Activated CD4-positive, alpha-beta T cell treated with anti-CD3 and anti-CD28 coated beads, Interleukin-2, Interleukin-4, amounts not matched to agents 100 ng/mL and 50 ng/mL, durations not matched to agents 16 hours and 8 hours (primary cell): Measurements from ENCODE around the gene COMMD3.
A peak's percentile ranks its signal among the peaks of the same experiment; 100 is the strongest.
"Not testable (repeated sequence)": the region's sequence is repeated elsewhere in the genome, so short reads cannot be mapped to it uniquely, and the experiment has no call there.

Experiments used
- DNase-seq: peaks from one replicate; pipeline ENCODE4 v3.0.0-alpha.2; 2020; ENCODE audit warnings: low spot score

COMMD3 gene

GRCh38 chr10:22338931-22339330 is 22.7 kb downstream of the COMMD3 start:
- no peak for DNase-seq

DNA sequence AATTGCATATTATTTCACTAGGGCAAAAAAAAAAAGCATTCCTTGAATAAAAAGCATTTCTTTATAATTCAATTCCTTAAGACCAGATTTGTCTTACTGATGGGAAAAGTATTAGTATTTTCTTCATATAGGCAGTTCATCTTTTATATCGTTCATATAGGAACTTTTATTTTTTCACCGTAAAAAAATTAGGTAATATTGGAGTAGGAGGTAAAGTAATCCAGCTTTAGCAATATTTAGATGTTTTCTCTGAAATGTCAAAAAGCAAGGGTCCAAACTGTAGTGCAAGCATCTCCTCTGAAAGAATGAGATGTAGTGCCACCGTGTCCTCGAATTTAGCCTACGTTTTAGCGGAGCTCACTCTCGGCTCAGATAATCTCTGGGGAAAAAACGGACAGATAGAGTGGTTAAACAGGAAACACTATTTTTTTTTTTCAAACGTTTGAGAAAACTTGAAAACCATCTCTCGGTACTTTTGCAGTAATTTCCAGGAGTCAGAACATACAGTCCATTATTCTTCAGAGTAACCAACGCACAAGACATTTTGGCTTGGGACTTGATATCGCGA is 23.7 kb downstream of the COMMD3 start:
- DNase-seq, result no peak

DNA sequence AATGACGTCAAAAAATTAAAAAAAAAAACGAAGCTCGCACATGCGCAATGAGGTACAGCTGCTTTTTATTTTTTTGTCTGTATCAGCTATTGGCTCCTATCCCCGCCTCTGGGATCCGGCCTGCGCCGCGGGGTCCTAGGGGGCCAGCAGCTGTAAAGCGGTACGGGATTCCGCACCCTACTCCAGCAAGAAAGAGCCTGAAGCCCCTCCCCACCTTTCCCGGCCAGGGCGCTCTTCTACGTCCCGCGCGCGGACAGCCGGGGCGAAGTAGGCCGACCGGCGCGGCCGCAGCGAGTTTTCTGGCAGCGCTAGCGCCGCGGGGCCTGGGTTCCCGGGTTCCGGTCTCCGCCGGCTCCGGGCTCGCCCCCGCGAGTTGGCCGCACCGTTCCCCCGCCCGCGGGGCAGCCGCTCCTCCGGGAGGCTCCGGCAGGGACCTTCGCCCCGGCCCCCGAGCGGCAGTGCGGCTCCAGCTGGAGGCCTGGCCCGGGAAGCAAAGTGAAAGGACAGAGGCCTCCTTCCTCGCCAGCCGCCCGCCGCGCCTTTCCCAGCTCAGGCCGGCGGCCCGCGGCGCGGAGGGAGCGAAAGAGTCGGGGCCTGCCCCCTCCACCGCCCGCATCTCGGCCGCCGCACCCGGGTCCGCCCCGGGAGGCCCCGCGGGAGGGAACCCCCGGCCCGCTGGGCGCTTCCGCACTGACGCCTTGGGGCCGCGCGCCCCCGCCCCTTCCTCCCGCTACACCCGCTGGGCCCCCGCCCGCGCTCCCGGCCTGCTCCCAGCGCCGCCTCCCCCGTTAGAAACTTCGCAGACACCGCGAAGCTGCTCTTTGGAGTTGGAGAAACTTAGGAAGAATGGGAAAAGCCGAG is 24.4 kb downstream of the COMMD3 start:
- DNase-seq, result peak; percentile 57

- DNase-seq, result no peak
Measured at GRCh38 chr10:22341190-22341925, 25.2 kb downstream of the COMMD3 start.

GRCh38 chr10:22341926-22342196 is 25.7 kb downstream of the COMMD3 start:
- DNase-seq, result no peak

GRCh38 chr10:22342421-22342820 is 26.2 kb downstream of the COMMD3 start:
- DNase-seq, result no peak

DNA sequence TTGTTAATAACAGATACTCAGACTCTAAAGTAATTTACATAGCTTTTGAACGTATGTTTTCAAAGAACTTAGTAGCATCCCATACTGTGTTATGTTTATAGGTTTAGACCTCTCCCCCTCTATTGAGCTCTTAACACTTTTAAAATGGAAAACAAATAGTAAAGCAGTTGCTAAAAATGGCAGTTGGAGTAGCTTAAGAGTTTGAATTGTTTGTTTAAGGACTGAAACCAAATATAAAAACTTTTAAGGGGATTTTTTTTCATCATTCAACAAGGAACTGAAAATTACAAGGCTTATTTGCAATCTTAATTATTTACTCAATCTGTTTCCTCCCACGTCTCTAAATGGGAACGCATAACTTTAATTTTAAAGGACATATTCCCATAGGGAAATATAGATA is 27.5 kb downstream of the COMMD3 start:
- no peak for DNase-seq

DNA sequence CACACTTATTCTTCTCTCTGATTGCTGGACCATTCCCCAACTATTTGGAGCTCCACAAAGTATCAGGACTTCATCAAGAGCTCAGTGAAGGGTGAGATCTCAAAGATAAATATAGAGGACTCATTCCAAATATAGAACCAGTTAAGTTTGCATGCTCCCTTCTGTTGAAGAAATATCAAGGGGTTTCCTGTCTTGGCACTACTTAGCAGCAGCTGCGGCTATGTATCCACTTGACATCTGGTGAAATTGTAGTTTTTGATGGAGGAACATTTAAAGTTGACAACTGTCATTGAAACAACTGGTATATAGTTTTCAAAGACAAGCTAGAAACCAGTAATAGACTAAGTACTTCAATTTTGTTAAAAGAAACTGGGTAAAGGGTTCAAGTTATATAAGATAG is 28.1 kb downstream of the COMMD3 start:
- DNase-seq, result no peak

GRCh38 chr10:22344781-22345300 is 28.7 kb downstream of the COMMD3 start:
- no peak for DNase-seq

DNA sequence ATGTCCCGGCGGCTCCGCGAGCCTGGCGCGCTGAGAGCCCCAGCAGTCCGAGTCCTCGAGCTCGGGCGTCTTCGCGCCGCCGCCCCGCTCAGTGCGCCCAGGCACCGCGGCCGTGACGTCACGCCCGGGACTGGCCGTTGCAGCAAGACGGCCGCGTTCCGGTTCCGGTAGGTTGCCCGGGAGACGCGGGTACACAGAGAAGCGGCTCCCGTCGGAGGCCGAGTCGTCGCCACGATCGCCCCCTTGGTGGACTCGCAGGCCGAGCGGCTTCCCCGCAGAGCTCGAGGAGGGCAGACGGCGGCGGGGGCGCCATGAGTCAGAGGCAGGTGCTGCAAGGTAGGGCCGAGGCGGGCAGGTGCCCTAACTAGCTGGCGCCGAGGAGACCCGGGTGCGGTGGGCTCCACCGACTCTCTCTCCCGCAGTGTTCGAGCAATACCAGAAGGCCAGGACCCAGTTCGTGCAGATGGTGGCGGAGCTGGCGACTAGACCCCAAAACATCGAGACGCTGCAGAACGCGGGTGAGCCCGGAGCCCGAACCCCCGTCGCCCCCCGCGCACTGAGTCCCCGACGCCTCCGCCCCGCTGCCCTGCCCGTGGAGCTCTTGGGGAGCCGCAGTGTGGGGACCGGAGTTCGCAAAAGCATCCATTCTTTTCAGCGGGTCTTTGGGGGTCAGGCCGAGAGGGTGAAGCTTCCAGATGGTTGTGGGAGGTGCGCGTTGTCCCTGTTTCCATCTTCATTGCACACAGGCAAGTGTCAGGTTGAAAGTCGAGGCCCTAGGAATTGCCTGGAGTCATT is 29.3 kb downstream of the COMMD3 start, which contains the start of gene SPAG6:
SPAG6 (plus strand) TSS at position 196 of the 795 bp plus-strand sequence; CDS start at position 312, 116 bp downstream.
- DNase-seq, result peak; percentile 49

DNA sequence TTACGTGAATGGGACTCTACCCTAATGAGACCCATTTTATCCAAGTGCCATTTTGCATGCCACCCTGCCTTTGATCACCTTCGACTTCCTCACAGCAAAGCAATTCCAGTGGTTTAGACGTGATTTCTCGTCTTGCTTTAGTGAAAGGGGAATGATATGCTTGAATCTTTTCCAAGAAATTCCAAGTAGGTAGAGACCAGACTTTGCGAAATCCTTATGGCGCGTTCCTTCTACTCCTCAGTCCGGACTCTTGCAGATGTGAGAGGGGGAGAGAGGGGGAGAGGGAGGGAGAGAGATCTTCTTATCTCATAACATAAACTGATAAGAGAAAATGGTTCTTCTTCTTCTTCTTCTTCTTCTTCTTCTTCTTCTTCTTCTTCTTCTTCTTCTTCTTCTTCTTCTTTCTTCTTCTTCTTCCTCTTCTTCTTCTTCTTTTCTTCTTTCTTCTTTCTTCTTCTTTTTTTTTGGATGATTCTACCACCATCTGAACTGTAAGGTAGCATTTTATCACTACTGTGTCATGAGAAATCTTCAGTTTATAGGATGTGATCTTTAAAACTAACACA is 30.0 kb downstream of the COMMD3 start:
- no peak for DNase-seq

- DNase-seq, result no peak
Measured at GRCh38 chr10:22349755-22350154, 33.6 kb downstream of the COMMD3 start.

GRCh38 chr10:22351131-22351703 is 35.0 kb downstream of the COMMD3 start:
- DNase-seq, result no peak

DNA sequence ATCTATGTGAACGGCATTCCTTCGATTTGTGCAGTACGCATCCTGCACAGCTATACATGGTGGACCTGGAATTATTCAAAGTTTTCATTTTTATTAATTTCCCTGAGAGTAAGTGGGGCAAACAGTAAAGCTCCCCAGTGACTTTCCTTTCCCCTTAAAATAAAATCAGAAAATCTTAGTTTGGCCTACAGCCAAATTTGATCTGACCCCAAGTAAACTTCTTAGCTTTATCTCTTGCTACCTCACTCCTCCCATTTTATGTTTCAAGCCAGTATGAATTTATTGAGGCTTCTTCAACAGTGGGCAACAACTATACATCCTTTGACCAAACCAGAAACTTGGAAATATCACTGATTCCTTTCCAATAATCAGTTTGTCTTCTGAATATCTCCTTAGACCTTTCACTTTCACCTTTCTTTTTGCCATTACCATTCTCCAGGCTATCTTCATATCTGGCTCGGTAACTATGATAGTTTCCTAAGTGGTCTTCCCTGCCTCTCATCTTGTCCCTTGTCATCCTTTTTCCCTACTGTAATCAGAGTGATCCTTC is 40.2 kb downstream of the COMMD3 start:
- DNase-seq, result no peak

DNA sequence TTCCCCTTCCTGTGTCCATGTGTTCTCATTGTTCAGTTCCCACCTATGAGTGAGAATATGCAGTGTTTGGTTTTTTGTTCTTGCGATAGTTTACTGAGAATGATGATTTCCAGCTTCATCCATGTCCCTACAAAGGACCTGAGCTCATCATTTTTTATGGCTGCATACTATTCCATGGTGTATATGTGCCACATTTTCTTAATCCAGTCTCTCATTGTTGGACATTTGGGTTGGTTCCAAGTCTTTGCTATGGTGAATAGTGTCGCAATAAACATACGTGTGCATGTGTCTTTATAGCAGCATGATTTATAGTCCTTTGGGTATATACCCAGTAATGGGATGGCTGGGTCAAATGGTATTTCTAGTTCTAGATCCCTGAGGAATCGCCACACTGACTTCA is 41.6 kb downstream of the COMMD3 start:
- not testable (repeated sequence) for DNase-seq

DNA sequence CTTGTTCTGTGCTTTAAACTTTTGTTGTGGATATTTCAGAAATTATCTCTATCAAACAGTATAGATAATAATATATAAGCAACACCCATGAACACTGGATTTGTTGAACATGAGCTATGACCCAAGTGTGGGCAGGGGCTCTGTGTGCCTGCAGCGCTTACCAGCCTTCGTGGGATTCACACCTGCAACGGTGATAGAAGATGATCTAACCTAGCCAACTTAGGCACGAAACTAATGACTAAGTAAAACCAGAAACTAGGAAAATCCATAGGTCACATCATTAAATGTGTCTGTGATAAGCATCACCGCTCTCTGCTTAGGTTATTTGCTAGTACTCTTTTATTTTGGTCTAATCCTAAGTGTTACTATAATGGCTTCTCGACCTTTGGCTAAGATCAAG is 47.1 kb downstream of the COMMD3 start:
- DNase-seq, result no peak

DNA sequence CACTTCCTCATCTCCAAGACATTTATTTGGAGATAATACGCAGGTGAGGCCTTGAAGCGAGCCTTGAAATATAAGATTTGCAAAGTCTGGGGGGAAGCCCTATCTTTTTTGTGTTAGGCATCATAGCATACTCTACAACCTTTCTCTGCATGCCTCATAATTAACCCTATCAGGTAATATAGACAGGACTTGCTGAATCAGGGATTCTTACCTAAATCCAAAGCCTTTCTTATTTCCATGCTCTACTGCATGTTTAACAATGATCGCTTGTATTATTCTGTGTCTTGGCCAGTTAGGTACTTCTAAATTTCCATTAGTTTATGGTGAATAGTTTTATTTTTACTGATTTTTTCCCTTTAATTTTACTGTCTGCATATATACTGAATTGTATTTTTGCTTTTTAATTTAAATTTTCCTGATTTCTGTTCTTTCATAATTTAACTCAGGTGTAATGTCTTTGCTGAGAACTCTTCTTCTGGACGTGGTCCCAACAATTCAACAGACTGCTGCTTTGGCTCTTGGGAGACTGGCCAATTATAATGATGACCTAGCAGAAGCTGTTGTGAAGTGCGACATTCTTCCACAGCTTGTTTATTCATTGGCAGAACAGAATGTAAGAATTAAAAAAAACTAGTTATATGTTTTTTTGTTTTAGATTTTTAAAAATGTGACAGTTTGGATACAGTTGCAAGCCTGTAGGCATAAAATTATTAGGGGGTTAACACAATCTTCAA is 48.4 kb downstream of the COMMD3 start:
- DNase-seq, result no peak

GRCh38 chr10:22365233-22365632 is 49.0 kb downstream of the COMMD3 start:
- no peak for DNase-seq

- DNase-seq, result no peak
Measured at GRCh38 chr10:22365644-22366434, 49.7 kb downstream of the COMMD3 start.

- no peak for DNase-seq
Measured at GRCh38 chr10:22366435-22366703, 50.2 kb downstream of the COMMD3 start.
